OCI-LY3 (cell line): Measurements from ENCODE around the gene WFS1.

Experiments
- CTCF ChIP-seq: fragments of 200-600, 300-600 bp; sonication (generic); IDR thresholded peaks from 2 replicates; pipeline ENCODE4 v1.5.1; 2014; ENCODE audit warnings: antibody characterized with exemption, low read length, low read depth
- EZH2phosphoT487 ChIP-seq: fragments of 200-600 bp; shearing (Covaris generic); IDR thresholded peaks from 2 replicates; pipeline ENCODE4 v1.6.1; 2018; ENCODE audit warnings: antibody characterized with exemption, mixed run types, low read depth

DNA sequence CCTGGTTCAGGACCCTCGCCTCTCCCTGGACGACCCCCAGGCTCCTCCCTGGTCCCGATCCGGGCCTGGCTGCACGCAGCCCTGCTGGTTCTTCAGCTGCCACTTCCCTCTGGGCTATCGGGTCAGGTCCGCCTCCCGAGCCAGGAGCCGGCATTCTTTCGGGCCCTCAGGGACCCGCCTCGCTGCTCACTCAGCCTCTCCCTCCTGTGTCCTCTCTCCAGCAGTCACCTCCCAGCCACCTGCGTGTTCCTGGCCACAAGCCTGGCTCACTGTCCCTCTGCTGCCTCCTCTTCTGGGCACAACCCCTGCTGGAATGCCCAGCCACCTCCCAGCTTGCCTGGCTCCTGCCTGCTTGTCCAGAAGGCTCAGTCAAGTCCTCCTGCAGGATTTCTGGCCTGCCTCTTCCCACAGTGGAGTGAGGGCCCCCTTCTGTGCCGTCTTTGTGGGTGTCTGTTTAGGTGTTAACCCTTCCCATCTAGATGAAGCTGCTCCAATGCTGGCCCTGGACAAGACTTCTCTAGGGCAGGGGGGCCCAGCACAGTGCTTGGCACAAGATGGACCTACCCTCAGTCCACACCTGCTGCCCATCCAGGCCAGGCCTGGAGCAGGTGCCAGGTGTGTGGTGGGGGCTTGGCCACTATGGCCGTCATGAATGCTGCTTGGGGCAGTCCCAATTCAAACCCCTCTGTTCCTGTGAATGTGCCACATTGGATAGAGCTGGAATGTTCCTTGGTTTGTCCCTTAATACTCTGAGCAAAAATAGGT, 2.2 kb downstream of the WFS1 start:
- TF ChIP-seq CTCF (no peak), EZH2phosphoT487 (no peak)
